ENCODE measurements around the gene SMARCE1. TPM values are rescaled to one million over a fixed set of nuclear protein-coding genes. Genes with fewer than 3 reads are reported as not detected.

Gene SMARCE1
- total RNA-seq, 1 donor from 2014 or later, result 115 TPM

GRCh38 chr17:40672654-40673053 is 25.0 kb upstream of the SMARCE1 start:
- Histone ChIP-seq H3K36me3 (ENCODE audit: control insufficient read depth, insufficient read depth, low read length) (no peaks in the 10 kb centered on the region), H3K27me3 (ENCODE audit: control insufficient read depth, insufficient read depth, low read length) (no peaks in the 10 kb centered on the region), H3K4me3 (ENCODE audit: low read depth, low read length) (no peak overlapping the region)
- no peak for TF ChIP-seq CTCF (IDR thresholded peaks at IDR 0.05; ENCODE audit: insufficient read depth, low read length, poor library complexity, severe bottlenecking)
- no peak for DNase-seq (ENCODE audit: low read depth)

DNA sequence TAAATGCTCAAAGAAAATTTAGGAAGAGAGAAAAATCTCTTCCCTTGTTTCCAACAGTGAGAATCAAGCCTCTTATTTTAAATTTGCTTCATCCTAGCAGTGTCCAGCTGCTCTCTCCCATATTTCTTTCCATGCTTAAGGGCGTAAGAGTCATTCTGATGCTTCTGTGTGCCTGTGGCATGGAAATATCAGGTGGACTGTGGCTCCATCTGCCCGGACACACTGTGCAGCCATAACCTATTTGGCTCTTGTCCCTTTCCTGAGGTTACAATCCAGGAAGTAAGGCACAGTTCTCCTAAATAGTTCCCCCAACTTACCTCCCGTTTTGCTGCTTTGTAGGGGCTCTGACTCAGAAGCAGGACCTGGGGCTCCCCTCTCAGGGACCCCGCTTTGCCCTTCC is 23.7 kb upstream of the SMARCE1 start:
- no peaks in the 10 kb centered on the region for H3K27me3 ChIP-seq (ENCODE audit: control insufficient read depth, insufficient read depth, low read length)
- no peak overlapping the region for H3K4me3 ChIP-seq (ENCODE audit: low read depth, low read length)
- TF ChIP-seq CTCF (IDR thresholded peaks at IDR 0.05; ENCODE audit: insufficient read depth, low read length, poor library complexity, severe bottlenecking), result no peak

GRCh38 chr17:40666331-40666730 is 18.7 kb upstream of the SMARCE1 start:
- Histone ChIP-seq H3K36me3 (ENCODE audit: control insufficient read depth, insufficient read depth, low read length) (no peaks in the 10 kb centered on the region), H3K27me3 (ENCODE audit: control insufficient read depth, insufficient read depth, low read length) (no peaks in the 10 kb centered on the region), H3K4me3 (ENCODE audit: low read depth, low read length) (no peak overlapping the region)
- DNase-seq (ENCODE audit: low read depth), result no peak
- TF ChIP-seq CTCF (IDR thresholded peaks at IDR 0.05; ENCODE audit: insufficient read depth, low read length, poor library complexity, severe bottlenecking), result no peak

More for the DNA sequence above, 23.7 kb upstream of the SMARCE1 start:
- no peak for DNase-seq (ENCODE audit: low read depth)
- no peaks in the 10 kb centered on the region for H3K36me3 ChIP-seq (ENCODE audit: control insufficient read depth, insufficient read depth, low read length)

DNA sequence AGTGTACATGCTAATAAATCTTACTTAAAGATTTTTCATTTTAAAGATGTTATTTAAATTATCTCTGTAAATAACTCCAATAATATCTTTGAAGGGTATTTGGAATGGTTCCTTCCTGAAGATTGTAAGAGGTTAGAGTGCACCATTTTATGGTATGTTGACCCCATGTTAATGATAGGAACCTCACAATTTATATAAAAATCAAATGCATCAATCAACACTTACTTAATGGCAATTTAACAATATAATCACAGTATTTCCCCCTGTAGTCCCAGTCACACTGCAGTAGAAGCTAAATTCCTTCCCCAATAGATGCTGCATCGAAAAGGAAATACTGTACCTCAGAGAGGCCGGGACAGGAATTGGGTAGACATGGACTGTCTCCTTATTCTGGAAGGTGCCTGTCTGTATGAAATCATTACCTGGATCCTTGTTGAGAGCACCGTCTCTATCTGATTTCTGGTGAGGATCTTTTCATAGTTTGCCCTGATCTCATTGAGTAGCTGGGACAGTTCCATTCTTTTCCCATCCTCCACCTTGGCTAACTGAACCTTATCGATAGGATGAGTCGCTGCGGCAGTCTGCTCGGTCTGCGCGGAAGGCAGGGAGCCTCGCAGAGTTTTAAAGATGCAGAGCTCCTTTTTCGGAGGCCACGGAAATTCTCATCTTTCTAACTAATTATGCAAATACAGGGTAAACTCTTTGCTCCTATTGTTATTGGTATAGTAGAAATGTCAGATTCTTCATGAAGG is 17.1 kb upstream of the SMARCE1 start, which contains the start of gene KRT222:
Gene KRT222, minus strand, starts transcription at position 596 of the 752 bp plus-strand sequence. Its CDS starts 78 bp downstream, at position 518.
- DNase-seq (ENCODE audit: low read depth), result no peak
- H3K36me3 ChIP-seq (ENCODE audit: control insufficient read depth, insufficient read depth, low read length), result no peaks in the 10 kb centered on the region
- peak within 1 kb of the TSS; percentile 35 for H3K4me3 ChIP-seq (ENCODE audit: low read depth, low read length)
- TF ChIP-seq CTCF (IDR thresholded peaks at IDR 0.05; ENCODE audit: insufficient read depth, low read length, poor library complexity, severe bottlenecking), result no peak
- H3K27me3 ChIP-seq (ENCODE audit: control insufficient read depth, insufficient read depth, low read length), result no peaks in the 10 kb centered on the region

DNA sequence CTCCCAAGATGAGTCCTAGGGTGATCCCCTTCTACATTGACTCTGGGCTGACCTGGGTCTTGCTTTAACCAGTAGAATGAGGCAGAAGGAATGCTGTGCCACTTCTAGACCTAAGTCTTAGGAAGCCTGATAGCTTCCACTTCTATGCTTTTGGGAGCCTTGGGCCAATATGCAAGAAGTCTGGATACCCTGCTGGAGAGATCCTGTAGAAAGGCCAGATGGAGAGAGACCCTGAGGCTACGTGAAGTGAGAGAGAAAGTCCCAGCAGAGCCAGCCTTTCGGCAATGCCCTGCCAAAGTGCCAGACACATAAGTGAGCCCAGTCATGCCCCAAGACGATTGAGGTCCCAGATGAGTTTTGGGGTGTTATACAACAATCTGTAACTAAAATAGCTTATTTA is 15.6 kb upstream of the SMARCE1 start:
- no peaks in the 10 kb centered on the region for H3K27me3 ChIP-seq (ENCODE audit: control insufficient read depth, insufficient read depth, low read length)
- H3K4me3 ChIP-seq (ENCODE audit: low read depth, low read length), result no peak overlapping the region
- no peak for TF ChIP-seq CTCF (IDR thresholded peaks at IDR 0.05; ENCODE audit: insufficient read depth, low read length, poor library complexity, severe bottlenecking)
- no peaks in the 10 kb centered on the region for H3K36me3 ChIP-seq (ENCODE audit: control insufficient read depth, insufficient read depth, low read length)
- no peak for DNase-seq (ENCODE audit: low read depth)

DNA sequence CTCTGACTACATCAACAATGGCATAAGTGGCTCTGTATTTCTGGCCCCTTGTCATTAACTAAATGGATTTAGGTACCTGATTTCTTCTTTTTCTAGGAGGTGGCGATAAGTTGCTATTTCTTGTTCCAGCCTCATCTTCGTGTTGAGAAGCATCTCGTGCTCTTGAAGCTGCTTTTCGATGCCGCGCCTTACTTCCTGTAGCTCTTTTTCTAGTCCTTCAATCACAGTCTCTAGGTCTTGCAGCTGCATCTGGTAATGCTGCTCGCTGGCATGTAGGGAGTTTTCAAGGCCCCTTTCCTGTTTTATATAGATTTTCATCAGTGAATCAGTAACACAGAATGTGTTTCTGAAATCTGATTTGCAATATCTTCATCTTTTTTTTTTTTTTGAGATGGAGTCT is 12.3 kb upstream of the SMARCE1 start:
- H3K27me3 ChIP-seq (ENCODE audit: control insufficient read depth, insufficient read depth, low read length), result no peaks in the 10 kb centered on the region
- no peak for DNase-seq (ENCODE audit: low read depth)
- H3K4me3 ChIP-seq (ENCODE audit: low read depth, low read length), result no peak overlapping the region
- H3K36me3 ChIP-seq (ENCODE audit: control insufficient read depth, insufficient read depth, low read length), result no peaks in the 10 kb centered on the region
- no peak for TF ChIP-seq CTCF (IDR thresholded peaks at IDR 0.05; ENCODE audit: insufficient read depth, low read length, poor library complexity, severe bottlenecking)

Measured in kidney epithelial cell (primary cell).